Activated CD8-positive, alpha-beta memory T cell treated with anti-CD3 and anti-CD28 coated beads, Interleukin-2, amount 10 ng/mL, durations not matched to agents 7 days and 5 days (primary cell): Measurements from ENCODE around the gene LPIN1. TPM values are rescaled to one million over a fixed set of nuclear protein-coding genes. Genes with fewer than 3 reads are reported as not detected.

ENCODE experiments used
- ATAC-seq: fragments of 150-1000 bp; cut with Tn5 transposase; one replicate; pipeline ENCODE4 v1.10.0; 2021; ENCODE audit warnings: moderate library complexity
- CTCF ChIA-PET: fragments of 350-600 bp; sonication (Branson Sonifier 250); formaldehyde crosslinking; loops from one replicate; lab custom pipeline; 2021; ENCODE audit warnings: antibody characterized with exemption; lab: Charles Lee
- DNase-seq: peaks from one replicate; pipeline ENCODE4 v3.0.0-alpha.2; 2020
- H3K27ac Mint-ChIP-seq: one replicate; pipeline ENCODE4 v1.8.0; 2021; ENCODE audit warnings: mild to moderate bottlenecking, mixed read lengths
- H3K27me3 Mint-ChIP-seq: one replicate; pipeline ENCODE4 v1.8.0; 2021; ENCODE audit warnings: mixed read lengths
- H3K36me3 Mint-ChIP-seq: one replicate; pipeline ENCODE4 v1.8.0; 2021; ENCODE audit warnings: mild to moderate bottlenecking, mixed read lengths
- H3K4me1 Mint-ChIP-seq: one replicate; pipeline ENCODE4 v1.8.0; 2021; ENCODE audit warnings: mixed read lengths
- H3K4me3 Mint-ChIP-seq: one replicate; pipeline ENCODE4 v1.8.0; 2021; ENCODE audit warnings: mild to moderate bottlenecking, moderate library complexity, mixed read lengths
- H3K9me3 Mint-ChIP-seq: one replicate; pipeline ENCODE4 v1.8.0; 2022; ENCODE audit warnings: low read depth, mixed read lengths
- total RNA-seq, 2 experiments: library from RNA; stranded (reverse); gene quantifications; one replicate each; pipeline ENCODE4 v1.2.3, GENCODE V29; 2021

The LPIN1 gene
- total RNA-seq, 2 experiments from 2014 or later: 57.1 to 76.4 TPM

GRCh38 chr2:11777066-11777782 lies 30.8 kb downstream of the LPIN1 start:
- no peak for ATAC-seq

GRCh38 chr2:11777886-11778415 lies 31.5 kb downstream of the LPIN1 start:
- ATAC-seq: no peak
- Mint-ChIP-seq H3K27ac (peak overlapping the region; percentile 86), H3K36me3 (peaks cover 57% of the 10 kb centered on the region), H3K4me3 (peak overlapping the region; percentile 64), H3K4me1 (peaks cover 54% of the 10 kb centered on the region), H3K9me3 (no peaks in the 10 kb centered on the region), H3K27me3 (no peaks in the 10 kb centered on the region)
- DNase-seq: no peak
- CTCF ChIA-PET: interaction anchor here (1.0 to 13.1 kb wide), 7 partner anchors 8 to 89 kb away, joined by 3 to 401 read pairs (median 7); partner anchors contain the start of gene LPIN1

More at GRCh38 chr2:11777066-11777782, 30.8 kb downstream of the LPIN1 start:
- H3K9me3 Mint-ChIP-seq: no peaks in the 10 kb centered on the region
- DNase-seq: no peak
- H3K27ac Mint-ChIP-seq: peak overlapping the region; percentile 86
- CTCF ChIA-PET: interaction anchor here (1.2 to 13.1 kb wide), 6 partner anchors 16 to 88 kb away, joined by 4 to 401 read pairs (median 39); partner anchors contain the start of gene LPIN1
- H3K27me3 Mint-ChIP-seq: no peaks in the 10 kb centered on the region
- peak overlapping the region; percentile 64 for H3K4me3 Mint-ChIP-seq
- peaks cover 56% of the 10 kb centered on the region for H3K36me3 Mint-ChIP-seq
- H3K4me1 Mint-ChIP-seq: peaks cover 55% of the 10 kb centered on the region

DNA sequence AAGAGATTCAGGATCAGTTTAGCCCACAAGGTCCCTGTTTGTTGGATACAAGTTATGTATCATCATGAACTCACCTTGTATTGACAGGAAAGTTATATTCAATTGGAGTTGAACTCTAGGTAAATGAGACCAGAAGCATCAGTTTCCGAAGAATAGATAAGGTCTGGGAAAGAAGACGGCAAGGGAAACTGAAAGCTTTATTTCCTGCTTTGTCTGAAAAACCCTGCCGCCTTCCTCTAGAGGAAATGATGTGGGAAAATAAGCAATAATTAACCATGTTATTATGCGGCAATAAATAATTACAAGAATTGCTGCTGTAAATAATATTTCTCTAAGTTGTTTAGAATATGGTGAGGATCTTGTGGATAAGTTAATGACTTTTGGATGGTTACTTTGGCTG lies 32.0 kb downstream of the LPIN1 start:
- Mint-ChIP-seq H3K4me1 (peaks cover 50% of the 10 kb centered on the region), H3K36me3 (peaks cover 59% of the 10 kb centered on the region), H3K27ac (peak overlapping the region; percentile 86), H3K9me3 (no peaks in the 10 kb centered on the region), H3K4me3 (peak overlapping the region; percentile 64), H3K27me3 (no peaks in the 10 kb centered on the region)
- DNase-seq: no peak
- CTCF ChIA-PET: interaction anchor here (1.0 to 13.1 kb wide), 7 partner anchors 8 to 89 kb away, joined by 3 to 401 read pairs (median 7); partner anchors contain the start of gene LPIN1
- peak; percentile 11 for ATAC-seq

DNA sequence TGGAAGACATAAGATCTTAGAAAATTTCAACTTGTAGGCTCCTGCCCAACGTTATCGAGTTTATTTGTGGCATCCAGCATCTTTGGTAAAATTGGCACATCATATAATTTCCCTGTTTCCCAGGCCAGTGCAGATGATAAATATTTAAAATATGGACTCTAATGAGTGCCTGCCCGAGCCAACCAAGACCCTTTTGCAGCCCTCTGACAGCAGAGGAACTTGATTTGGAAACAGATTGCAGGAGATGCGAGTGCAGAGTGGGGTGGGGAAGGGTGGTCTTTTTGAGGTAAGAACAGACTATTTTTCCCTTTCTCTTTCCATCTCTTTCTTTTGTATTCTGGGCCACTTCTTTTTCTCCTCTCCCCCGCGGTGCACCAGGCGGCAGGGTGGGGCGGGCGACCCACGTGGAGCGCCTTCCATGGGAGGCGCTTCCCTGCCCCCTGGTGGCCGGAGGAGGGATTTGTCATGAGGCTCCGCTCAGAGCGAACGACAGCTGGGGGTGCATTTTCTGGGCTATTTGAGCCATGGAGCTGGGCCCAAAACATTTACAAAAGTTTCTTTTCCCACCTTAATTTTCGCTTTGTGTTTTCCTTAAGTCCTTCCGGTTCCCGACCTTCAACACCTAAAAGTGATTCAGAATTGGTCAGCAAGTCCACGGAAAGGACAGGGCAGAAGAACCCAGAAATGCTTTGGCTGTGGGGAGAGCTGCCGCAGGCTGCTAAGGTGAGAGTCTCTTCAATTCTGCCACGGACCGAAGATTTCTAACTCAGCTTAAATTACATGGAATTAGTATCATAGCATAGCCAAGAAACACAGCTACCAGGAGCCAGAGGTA lies 32.7 kb downstream of the LPIN1 start:
- Mint-ChIP-seq H3K27me3 (no peaks in the 10 kb centered on the region), H3K27ac (peak overlapping the region; percentile 86), H3K4me1 (peaks cover 43% of the 10 kb centered on the region), H3K9me3 (no peaks in the 10 kb centered on the region), H3K4me3 (peak overlapping the region; percentile 64), H3K36me3 (peaks cover 57% of the 10 kb centered on the region)
- DNase-seq (peak; percentile 90), ATAC-seq (peak; percentile 88)
- CTCF ChIA-PET: interaction anchor here (0.5 to 13.1 kb wide), 18 partner anchors 9 to 96 kb away, joined by 3 to 401 read pairs (median 4); partner anchors contain the start of gene LPIN1

DNA sequence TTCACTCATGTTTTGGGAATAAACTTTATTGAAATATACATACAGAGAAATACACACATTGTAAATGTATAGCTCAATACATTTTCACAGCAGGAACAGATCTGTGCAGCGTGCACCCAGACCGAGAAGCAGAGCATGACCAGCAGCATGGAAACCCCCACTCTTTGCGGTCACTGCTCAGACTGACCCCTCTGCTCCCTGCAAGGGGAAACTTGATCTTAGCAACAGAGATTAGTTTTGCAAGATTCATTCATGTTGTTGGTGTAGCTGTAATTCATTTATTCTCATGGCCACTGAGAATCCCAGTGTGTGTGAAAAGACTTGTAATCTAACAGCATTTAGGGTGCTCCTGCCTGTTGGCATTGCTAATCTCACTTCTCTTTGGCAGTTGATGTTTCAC lies 35.2 kb downstream of the LPIN1 start:
- H3K4me3 Mint-ChIP-seq: no peak overlapping the region
- H3K27ac Mint-ChIP-seq: no peak overlapping the region
- H3K36me3 Mint-ChIP-seq: peaks cover 55% of the 10 kb centered on the region
- H3K4me1 Mint-ChIP-seq: peaks cover 24% of the 10 kb centered on the region
- DNase-seq (no peak), ATAC-seq (no peak)
- CTCF ChIA-PET: interaction anchor here (1.1 to 13.1 kb wide), 5 partner anchors 38 to 94 kb away, joined by 3 to 401 read pairs (median 71); partner anchors contain the start of gene LPIN1
- no peaks in the 10 kb centered on the region for H3K9me3 Mint-ChIP-seq
- H3K27me3 Mint-ChIP-seq: no peaks in the 10 kb centered on the region

- H3K27ac Mint-ChIP-seq: no peak overlapping the region
- DNase-seq (no peak), ATAC-seq (no peak)
- CTCF ChIA-PET: interaction anchor here (0.6 to 13.1 kb wide), 17 partner anchors 10 to 1076 kb away, joined by 3 to 401 read pairs (median 5); partner anchors contain the start of gene LPIN1
- H3K36me3 Mint-ChIP-seq: peaks cover 62% of the 10 kb centered on the region
- H3K4me3 Mint-ChIP-seq: no peak overlapping the region
- H3K27me3 Mint-ChIP-seq: no peaks in the 10 kb centered on the region
- H3K9me3 Mint-ChIP-seq: no peaks in the 10 kb centered on the region
- peaks cover 3% of the 10 kb centered on the region for H3K4me1 Mint-ChIP-seq
Measured at GRCh38 chr2:11784280-11784679, 37.8 kb downstream of the LPIN1 start.

- ATAC-seq: peak; percentile 63
- no peaks in the 10 kb centered on the region for H3K27me3 Mint-ChIP-seq
- H3K9me3 Mint-ChIP-seq: no peaks in the 10 kb centered on the region
Measured at GRCh38 chr2:11784747-11785610, 38.5 kb downstream of the LPIN1 start.

GRCh38 chr2:11785611-11785940 lies 39.1 kb downstream of the LPIN1 start:
- H3K4me1 Mint-ChIP-seq: no peaks in the 10 kb centered on the region
- no peak for ATAC-seq
- no peak overlapping the region for H3K27ac Mint-ChIP-seq
- CTCF ChIA-PET: interaction anchor here (0.7 to 13.1 kb wide), 11 partner anchors 11 to 105 kb away, joined by 3 to 401 read pairs (median 7); partner anchors contain the start of gene LPIN1
- no peak overlapping the region for H3K4me3 Mint-ChIP-seq
- H3K36me3 Mint-ChIP-seq: peaks cover 68% of the 10 kb centered on the region
- H3K27me3 Mint-ChIP-seq: no peaks in the 10 kb centered on the region
- no peaks in the 10 kb centered on the region for H3K9me3 Mint-ChIP-seq
- no peak for DNase-seq

More at GRCh38 chr2:11784747-11785610, 38.5 kb downstream of the LPIN1 start:
- H3K4me1 Mint-ChIP-seq: no peaks in the 10 kb centered on the region
- no peak overlapping the region for H3K27ac Mint-ChIP-seq
- H3K36me3 Mint-ChIP-seq: peaks cover 68% of the 10 kb centered on the region
- DNase-seq: peak; percentile 49
- H3K4me3 Mint-ChIP-seq: no peak overlapping the region
- CTCF ChIA-PET: interaction anchor here (0.6 to 13.1 kb wide), 18 partner anchors 10 to 1077 kb away, joined by 3 to 401 read pairs (median 4); partner anchors contain the start of gene LPIN1

- peaks cover 70% of the 10 kb centered on the region for H3K36me3 Mint-ChIP-seq
- ATAC-seq (no peak), DNase-seq (no peak)
- CTCF ChIA-PET: interaction anchor here (0.9 to 13.1 kb wide), 5 partner anchors 12 to 114 kb away, joined by 3 to 401 read pairs (median 13); partner anchors contain the start of gene LPIN1
- H3K4me1 Mint-ChIP-seq: no peaks in the 10 kb centered on the region
- H3K9me3 Mint-ChIP-seq: no peaks in the 10 kb centered on the region
- H3K27me3 Mint-ChIP-seq: no peaks in the 10 kb centered on the region
- H3K4me3 Mint-ChIP-seq: no peak overlapping the region
- no peak overlapping the region for H3K27ac Mint-ChIP-seq
Measured at GRCh38 chr2:11786191-11786590, 39.8 kb downstream of the LPIN1 start.

DNA sequence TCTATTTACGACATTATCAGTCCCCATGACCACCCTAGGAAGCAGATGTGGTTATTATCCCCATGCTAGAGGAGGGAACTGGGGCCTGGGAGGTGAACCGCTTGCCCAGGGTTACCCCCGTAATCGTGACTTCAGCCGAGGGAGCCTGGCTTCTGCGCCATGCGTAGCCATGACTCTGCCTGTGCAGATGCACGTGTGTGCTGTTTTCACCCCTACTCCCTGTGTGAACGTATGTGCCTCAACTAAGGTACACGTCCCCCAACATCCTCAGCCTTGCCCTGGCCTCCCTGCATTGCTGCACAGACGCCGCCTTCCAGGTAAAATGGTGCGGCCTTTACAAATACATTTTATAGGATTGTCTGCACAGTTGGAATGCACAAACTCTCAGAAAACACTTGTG lies 40.2 kb downstream of the LPIN1 start:
- H3K27ac Mint-ChIP-seq: no peak overlapping the region
- no peaks in the 10 kb centered on the region for H3K4me1 Mint-ChIP-seq
- H3K9me3 Mint-ChIP-seq: no peaks in the 10 kb centered on the region
- H3K36me3 Mint-ChIP-seq: peaks cover 71% of the 10 kb centered on the region
- ATAC-seq (no peak), DNase-seq (no peak)
- H3K4me3 Mint-ChIP-seq: no peak overlapping the region
- CTCF ChIA-PET: interaction anchor here (0.9 to 13.1 kb wide), 5 partner anchors 12 to 114 kb away, joined by 3 to 401 read pairs (median 6); partner anchors contain the start of gene LPIN1
- H3K27me3 Mint-ChIP-seq: no peaks in the 10 kb centered on the region

DNA sequence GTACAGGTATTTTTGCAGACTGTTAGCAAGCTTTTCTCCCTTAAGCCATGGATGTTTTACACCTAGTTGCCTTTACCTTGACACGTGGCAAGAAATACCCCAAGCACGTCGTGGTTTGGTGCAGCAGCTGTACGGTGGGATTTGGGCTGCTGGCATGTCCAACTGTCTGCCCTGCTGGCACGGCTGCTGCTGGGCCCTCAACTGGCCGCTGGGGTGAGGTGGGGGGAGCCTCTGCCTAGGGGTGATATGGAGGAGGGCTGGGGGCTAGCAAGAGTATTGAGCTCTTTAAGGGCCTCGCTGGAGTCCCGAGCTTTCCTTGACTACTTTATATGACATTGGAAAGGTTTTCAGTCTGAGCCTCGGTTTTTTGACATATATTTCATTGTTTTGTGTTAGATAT lies 41.6 kb downstream of the LPIN1 start:
- H3K36me3 Mint-ChIP-seq: peaks cover 71% of the 10 kb centered on the region
- CTCF ChIA-PET: interaction anchor here (0.8 to 13.1 kb wide), 6 partner anchors 8 to 98 kb away, joined by 4 to 401 read pairs (median 5); partner anchors contain the start of gene LPIN1

More for the DNA sequence above, 41.6 kb downstream of the LPIN1 start:
- ATAC-seq: no peak
- Mint-ChIP-seq H3K27ac (no peak overlapping the region), H3K9me3 (no peaks in the 10 kb centered on the region), H3K4me1 (no peaks in the 10 kb centered on the region), H3K4me3 (no peak overlapping the region), H3K27me3 (no peaks in the 10 kb centered on the region)
- DNase-seq: no peak
